Measurements from ENCODE around the gene HELB.

- TF ChIP-seq CTCF (IDR thresholded peaks at IDR 0.05) (no peak), POLR2AphosphoS5 (IDR thresholded peaks at IDR 0.05) (no peak), POLR2A (IDR thresholded peaks at IDR 0.05) (no peak)
These were observed 33.2 kb upstream of the HELB start for GRCh38 chr12:66269142-66269541.
